ENCODE data around the gene TBC1D30. TPM values are rescaled to one million over a fixed set of nuclear protein-coding genes. Genes with fewer than 3 reads are reported as not detected.

Gene TBC1D30
- total and polyA plus RNA-seq, 7 donors, result 0.36 to 4.3 (median 2.3) TPM

DNA sequence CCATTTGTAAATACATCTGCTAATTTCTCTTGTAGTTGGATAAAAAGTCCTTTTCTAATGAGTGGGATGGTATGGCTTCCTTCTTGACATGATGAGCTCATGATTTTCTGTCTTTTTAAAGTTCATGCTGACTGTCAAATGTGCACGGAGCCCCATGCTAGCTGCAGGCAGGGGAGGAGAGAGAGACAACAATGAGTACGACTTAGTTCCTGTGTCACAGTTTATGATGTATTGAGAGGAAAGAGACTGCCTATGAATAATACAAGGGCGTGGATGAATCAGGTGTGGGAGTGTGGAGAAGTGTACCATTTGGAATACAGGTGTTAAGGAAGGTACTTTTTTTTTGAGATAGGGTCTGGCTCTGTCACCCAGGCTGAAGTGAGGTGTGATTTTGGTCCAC lies 10.7 kb upstream of the TBC1D30 start:
- no peak for DNase-seq
- Histone ChIP-seq H3K27me3 (no peaks in the 10 kb centered on the region), H3K4me1 (no peaks in the 10 kb centered on the region), H3K27ac (no peak overlapping the region), H3K36me3 (no peaks in the 10 kb centered on the region), H3K9me3 (no peaks in the 10 kb centered on the region), H3K4me3 (no peak overlapping the region)
- intact Hi-C loops (cut with DNase I), result no loop called here
- WGBS, 2 donors, result 33 to 60% methylated on average over 3 of the region's 3 CpGs
- no peak for TF ChIP-seq POLR2AphosphoS5 (IDR thresholded peaks at IDR 0.05)
- no peak for TF ChIP-seq EP300 (IDR thresholded peaks at IDR 0.05)
- no peak for TF ChIP-seq POLR2A (IDR thresholded peaks at IDR 0.05)
- TF ChIP-seq, protein P1, sequence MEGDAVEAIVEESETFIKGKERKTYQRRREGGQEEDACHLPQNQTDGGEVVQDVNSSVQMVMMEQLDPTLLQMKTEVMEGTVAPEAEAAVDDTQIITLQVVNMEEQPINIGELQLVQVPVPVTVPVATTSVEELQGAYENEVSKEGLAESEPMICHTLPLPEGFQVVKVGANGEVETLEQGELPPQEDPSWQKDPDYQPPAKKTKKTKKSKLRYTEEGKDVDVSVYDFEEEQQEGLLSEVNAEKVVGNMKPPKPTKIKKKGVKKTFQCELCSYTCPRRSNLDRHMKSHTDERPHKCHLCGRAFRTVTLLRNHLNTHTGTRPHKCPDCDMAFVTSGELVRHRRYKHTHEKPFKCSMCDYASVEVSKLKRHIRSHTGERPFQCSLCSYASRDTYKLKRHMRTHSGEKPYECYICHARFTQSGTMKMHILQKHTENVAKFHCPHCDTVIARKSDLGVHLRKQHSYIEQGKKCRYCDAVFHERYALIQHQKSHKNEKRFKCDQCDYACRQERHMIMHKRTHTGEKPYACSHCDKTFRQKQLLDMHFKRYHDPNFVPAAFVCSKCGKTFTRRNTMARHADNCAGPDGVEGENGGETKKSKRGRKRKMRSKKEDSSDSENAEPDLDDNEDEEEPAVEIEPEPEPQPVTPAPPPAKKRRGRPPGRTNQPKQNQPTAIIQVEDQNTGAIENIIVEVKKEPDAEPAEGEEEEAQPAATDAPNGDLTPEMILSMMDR (IDR thresholded peaks at IDR 0.05), result no peak

DNA sequence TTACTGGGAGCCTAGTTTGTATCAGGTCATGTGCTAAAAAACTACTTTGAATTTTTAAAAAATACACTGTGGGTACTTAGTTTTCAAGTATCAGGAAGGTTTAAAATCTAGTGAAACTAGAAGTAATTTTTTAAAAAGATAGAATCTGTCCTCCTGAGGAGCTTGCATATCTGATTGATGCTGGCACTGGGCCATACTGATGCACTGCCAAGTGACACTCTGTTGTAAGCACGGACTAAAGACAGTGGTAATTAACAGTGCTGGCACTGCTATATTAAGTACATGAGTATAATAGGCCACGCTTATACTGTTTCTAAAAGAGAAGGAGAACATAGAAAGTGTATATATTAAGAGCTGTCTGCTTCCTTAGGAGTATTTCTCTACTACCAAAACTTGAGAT lies 10.0 kb upstream of the TBC1D30 start:
- TF ChIP-seq POLR2AphosphoS5 (IDR thresholded peaks at IDR 0.05) (no peak), EP300 (IDR thresholded peaks at IDR 0.05) (no peak), POLR2A (IDR thresholded peaks at IDR 0.05) (no peak)
- TF ChIP-seq, protein P1 (IDR thresholded peaks at IDR 0.05), result no peak
- no peak overlapping the region for H3K27ac ChIP-seq
- no peaks in the 10 kb centered on the region for H3K4me1 ChIP-seq
- intact Hi-C loops (cut with DNase I), result no loop called here
- 50 to 66% methylated on average over 2 of the region's 2 CpGs for WGBS, 2 donors
- DNase-seq, result no peak
- no peaks in the 10 kb centered on the region for H3K9me3 ChIP-seq
- no peaks in the 10 kb centered on the region for H3K36me3 ChIP-seq
- no peaks in the 10 kb centered on the region for H3K27me3 ChIP-seq
- H3K4me3 ChIP-seq, result no peak overlapping the region

DNA sequence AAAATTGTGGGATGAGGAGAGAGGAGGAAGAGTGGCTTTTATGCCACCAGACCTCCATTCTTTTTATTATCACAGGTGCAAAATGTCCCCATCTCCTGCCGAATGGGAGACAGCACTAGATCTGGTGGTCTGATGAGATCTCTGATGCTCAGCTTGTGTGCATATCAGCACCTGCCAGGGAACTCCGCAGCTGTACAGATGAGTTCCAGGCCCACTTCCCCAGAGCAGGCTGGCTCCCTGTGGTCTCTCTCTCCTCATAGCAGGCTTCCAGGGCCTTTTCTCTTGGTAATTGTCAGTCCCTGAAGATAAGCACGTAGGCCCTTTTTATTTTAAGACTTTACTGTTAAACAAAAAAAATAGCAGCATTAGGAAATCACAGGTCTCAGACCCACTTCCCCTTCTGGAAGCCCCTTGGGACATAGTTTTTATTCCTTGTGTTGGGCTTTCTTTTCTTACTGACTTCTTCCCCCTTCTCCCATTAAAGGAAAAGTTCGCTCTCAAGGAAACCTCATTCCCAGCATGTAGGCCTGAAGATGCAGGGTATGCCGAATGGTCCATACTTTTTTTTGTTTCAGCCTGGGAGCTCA lies 4.5 kb upstream of the TBC1D30 start:
- Histone ChIP-seq H3K4me1 (peaks cover 0 to 10% (median 9%) of the 10 kb centered on the region in 4 donors), H3K36me3 (no peaks in the 10 kb centered on the region), H3K4me3 (no peak overlapping the region), H3K27ac (no peak overlapping the region), H3K27me3 (peaks cover 3 to 13% (median 3%) of the 10 kb centered on the region in 3 donors), H3K9me3 (no peaks in the 10 kb centered on the region)
- intact Hi-C loops (cut with DNase I), result no loop called here
- no peak for DNase-seq
- TF ChIP-seq, protein P1 (IDR thresholded peaks at IDR 0.05), result no peak
- TF ChIP-seq POLR2A (IDR thresholded peaks at IDR 0.05) (no peak), EP300 (IDR thresholded peaks at IDR 0.05) (no peak), POLR2AphosphoS5 (IDR thresholded peaks at IDR 0.05) (no peak)
- 83 to 87% methylated on average over 5 of the region's 5 CpGs for WGBS, 2 donors

- H3K4me3 ChIP-seq, result no peak overlapping the region
- intact Hi-C loops (cut with DNase I), result no loop called here
These were observed 3.9 kb upstream of the TBC1D30 start for GRCh38 chr12:64820593-64820992.

More at GRCh38 chr12:64820593-64820992, 3.9 kb upstream of the TBC1D30 start:
- no peak for DNase-seq
- 18 to 56% methylated on average over 3 of the region's 3 CpGs for WGBS, 2 donors
- peaks cover 9 to 20% (median 10%) of the 10 kb centered on the region in 3 donors for H3K27me3 ChIP-seq
- H3K36me3 ChIP-seq, result no peaks in the 10 kb centered on the region
- peaks cover 0 to 17% (median 16%) of the 10 kb centered on the region in 4 donors for H3K4me1 ChIP-seq
- H3K27ac ChIP-seq, result no peak overlapping the region
- no peaks in the 10 kb centered on the region for H3K9me3 ChIP-seq
- TF ChIP-seq POLR2AphosphoS5 (IDR thresholded peaks at IDR 0.05), result no peak
- TF ChIP-seq, protein P1 (IDR thresholded peaks at IDR 0.05), result no peak
- no peak for TF ChIP-seq POLR2A (IDR thresholded peaks at IDR 0.05)
- no peak for TF ChIP-seq EP300 (IDR thresholded peaks at IDR 0.05)
